K562 (cell line): ENCODE data around the gene UTP11. TPM values are rescaled to one million over a fixed set of nuclear protein-coding genes. Genes with fewer than 3 reads are reported as not detected.

ENCODE experiments used
- COPS2 ChIP-seq: fragments of 450-650 bp; conservative IDR thresholded peaks from 2 replicates; pipeline ENCODE4 v1.6.1; 2016; ENCODE audit warnings: mild to moderate bottlenecking, moderate library complexity
- MTA2 ChIP-seq: fragments of 450-650 bp; IDR thresholded peaks from 2 replicates; pipeline ENCODE4 v1.6.1; 2016; ENCODE audit warnings: low read depth
- MTA3 ChIP-seq: fragments of 450-650 bp; formaldehyde crosslinking; IDR thresholded peaks from 2 replicates; pipeline ENCODE4 v1.6.1; 2017; ENCODE audit warnings: mild to moderate bottlenecking, borderline replicate concordance
- NCOA2 ChIP-seq, 2 experiments: fragments of 450-650 bp; IDR thresholded peaks; 2 replicates each; pipeline ENCODE4 v1.6.1; 2018; ENCODE audit warnings: mild to moderate bottlenecking in 2 of 2, moderate library complexity in 1 of 2; ENCODE audit not compliant: partially characterized antibody in 2 of 2
- NONO ChIP-seq, 2 experiments: fragments of 200-400 bp in 1 of 2; fragments of 450-650 bp in 1 of 2; formaldehyde crosslinking in 1 of 2; IDR thresholded peaks; 2 replicates each; pipeline ENCODE4 v1.6.1; 2017; ENCODE audit warnings: low read depth in 2 of 2, mild to moderate bottlenecking in 2 of 2, moderate library complexity in 2 of 2, low read length in 1 of 2
- POLR2A ChIP-seq: fragments of 450-650 bp; conservative IDR thresholded peaks from 2 replicates; pipeline ENCODE4 v1.6.1; 2016
- SRSF3 ChIP-seq: fragments of 200-400 bp; formaldehyde crosslinking; IDR thresholded peaks from 2 replicates; pipeline ENCODE4 v1.6.1; 2016; ENCODE audit warnings: mild to moderate bottlenecking, low read length, moderate library complexity; ENCODE audit not compliant: insufficient read depth
- SRSF9 ChIP-seq: fragments of 200-400 bp; formaldehyde crosslinking; IDR thresholded peaks from 2 replicates; pipeline ENCODE4 v1.6.1; 2017; ENCODE audit warnings: low read depth, low read length, borderline replicate concordance
- TAF1 ChIP-seq: IDR thresholded peaks from 2 replicates; pipeline ENCODE4 v1.6.1; 2011; ENCODE audit warnings: mild to moderate bottlenecking, low read length, moderate library complexity; ENCODE audit not compliant: insufficient read depth, control insufficient read depth, severe bottlenecking; ENCODE audit errors: extremely low read depth
- ZBTB2 ChIP-seq: fragments of 450-650 bp; IDR thresholded peaks from 2 replicates; pipeline ENCODE4 v1.6.1; 2016; ENCODE audit warnings: antibody characterized with exemption
- ZBTB40 ChIP-seq, 2 experiments: fragments of 450-650 bp in 1 of 2; sonication (generic) in 1 of 2; formaldehyde crosslinking in 1 of 2; IDR thresholded peaks; 2 replicates each; pipeline versions ENCODE4 v1.7.1 to v1.9.0; 2016 to 2022; ENCODE audit warnings: inconsistent platforms in 1 of 2, mild to moderate bottlenecking in 1 of 2, missing genetic modification reagents in 1 of 2
- ZC3H4 ChIP-seq: sonication (generic); formaldehyde crosslinking; IDR thresholded peaks from 2 replicates; pipeline ENCODE4 v1.9.0; 2021; ENCODE audit warnings: missing genetic modification reagents, borderline replicate concordance
- ZNF395 ChIP-seq: fragments of 200-800 bp; sonication (Bioruptor generic); IDR thresholded peaks from 2 replicates; pipeline ENCODE4 v1.6.1; 2017; ENCODE audit warnings: missing genetic modification characterization, missing compliant biosample characterization
- ZNF561 ChIP-seq: fragments of 450-650 bp; formaldehyde crosslinking; conservative IDR thresholded peaks from 2 replicates; pipeline ENCODE4 v1.4.0; 2020; ENCODE audit warnings: mild to moderate bottlenecking, moderate library complexity
- ZNF695 ChIP-seq: fragments of 450-650 bp; formaldehyde crosslinking; IDR thresholded peaks from 2 replicates; pipeline ENCODE4 v1.4.0; 2020; ENCODE audit warnings: mild to moderate bottlenecking, moderate library complexity
- polyA plus RNA-seq, 8 experiments: library from polyadenylated mRNA; depleted of rRNA in 4 of 8; stranded (reverse) in 5 of 8; unstranded in 3 of 8; fragments of >200 nt; fragmentation: Nextera tagmentation in 2 of 8; fragmentation: Illumina TruSeq in 1 of 8; extraction: Ambion mirVana in 2 of 8; extraction: Trizol in 1 of 8; gene quantifications; 2 replicates each; pipeline versions ENCODE4 v1.2.1 to v1.2.3, GENCODE V29; 2011 to 2014; ENCODE audit warnings: inconsistent platforms in 1 of 8, missing spikeins in 1 of 8
- total RNA-seq, 7 experiments: library from RNA; depleted of rRNA in 6 of 7; stranded (reverse); fragments of >200 nt in 6 of 7; fragmentation: Illumina TruSeq in 2 of 7; extraction: Trizol in 2 of 7; gene quantifications; 2 replicates each; pipeline versions ENCODE4 v1.2.1 to v1.2.3, GENCODE V29; 2011 to 2021; ENCODE audit warnings: low replicate concordance in 1 of 7

Gene UTP11
- total and polyA plus RNA-seq, 9 of the 15 experiments (the other 6 are each of a cell fraction or from before 2014, with no cell fraction given), result 91.1 to 378 (median 221) TPM

- TF ChIP-seq NCOA2 (IDR thresholded peaks at IDR 0.05; ENCODE audit: partially characterized antibody in 2 of 2), result no peak
- TF ChIP-seq COPS2, result no peak
- no peak for TF ChIP-seq ZNF695 (CRISPR knock-in tag)
- peak; percentile 59 for TF ChIP-seq POLR2A
- no peak for TF ChIP-seq MTA2
- no peak for TF ChIP-seq ZNF395 (CRISPR knock-in tag)
- TF ChIP-seq SRSF3, result no peak
- TF ChIP-seq MTA3, result peak; percentile 25; the same call in 1 of the 2 replicates
- no peak for TF ChIP-seq NONO (IDR thresholded peaks at IDR 0.05; ENCODE audit: low read depth in 2 of 2, low read length in 1 of 2)
- no peak for TF ChIP-seq SRSF9
- TF ChIP-seq TAF1, result peak; percentile 29
- TF ChIP-seq ZBTB40 (IDR thresholded peaks at IDR 0.05), result peak; percentile 64; the same call in 1 of the 2 replicates
- no peak for TF ChIP-seq ZBTB40 (CRISPR knock-in tag; IDR thresholded peaks at IDR 0.05)
- no peak for TF ChIP-seq ZNF561
- TF ChIP-seq ZC3H4 (CRISPR knock-in tag), result no peak
- no peak for TF ChIP-seq ZBTB2
Measured at GRCh38 chr1:38004284-38005108, 8.0 kb upstream of the UTP11 start (continued).
